GM18858 (cell line): Measurements from ENCODE around the gene SLC6A20.

Experiments
- ATAC-seq: cut with Tn5 transposase; IDR thresholded peaks from one replicate; pipeline ENCODE4 v1.9.1; 2021; ENCODE audit not compliant: unreplicated experiment

Gene SLC6A20

GRCh38 chr3:45730409-45731154 is 65.8 kb downstream of the SLC6A20 start:
- no peak for ATAC-seq

DNA sequence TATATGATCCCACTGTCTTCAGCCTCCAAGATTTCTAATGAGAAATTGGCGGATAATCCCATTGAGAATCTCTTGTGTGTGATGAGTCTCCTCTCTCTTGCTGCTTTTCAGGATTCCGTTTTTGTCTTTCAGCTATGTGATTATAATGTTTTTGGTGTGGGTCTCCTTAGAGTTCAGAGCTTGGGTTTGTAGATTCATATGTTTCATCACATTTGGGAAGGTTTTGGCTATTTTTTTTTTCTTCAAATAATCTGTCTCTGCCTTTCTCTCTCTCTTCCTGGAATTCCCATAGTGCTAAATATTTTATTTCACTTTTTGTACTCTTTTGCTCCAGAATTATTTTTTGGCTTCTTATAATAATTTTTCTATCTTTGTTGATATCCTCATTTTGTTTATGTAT is 66.7 kb downstream of the SLC6A20 start:
- no peak for ATAC-seq

GRCh38 chr3:45724911-45725310 is 71.4 kb downstream of the SLC6A20 start:
- no peak for ATAC-seq

DNA sequence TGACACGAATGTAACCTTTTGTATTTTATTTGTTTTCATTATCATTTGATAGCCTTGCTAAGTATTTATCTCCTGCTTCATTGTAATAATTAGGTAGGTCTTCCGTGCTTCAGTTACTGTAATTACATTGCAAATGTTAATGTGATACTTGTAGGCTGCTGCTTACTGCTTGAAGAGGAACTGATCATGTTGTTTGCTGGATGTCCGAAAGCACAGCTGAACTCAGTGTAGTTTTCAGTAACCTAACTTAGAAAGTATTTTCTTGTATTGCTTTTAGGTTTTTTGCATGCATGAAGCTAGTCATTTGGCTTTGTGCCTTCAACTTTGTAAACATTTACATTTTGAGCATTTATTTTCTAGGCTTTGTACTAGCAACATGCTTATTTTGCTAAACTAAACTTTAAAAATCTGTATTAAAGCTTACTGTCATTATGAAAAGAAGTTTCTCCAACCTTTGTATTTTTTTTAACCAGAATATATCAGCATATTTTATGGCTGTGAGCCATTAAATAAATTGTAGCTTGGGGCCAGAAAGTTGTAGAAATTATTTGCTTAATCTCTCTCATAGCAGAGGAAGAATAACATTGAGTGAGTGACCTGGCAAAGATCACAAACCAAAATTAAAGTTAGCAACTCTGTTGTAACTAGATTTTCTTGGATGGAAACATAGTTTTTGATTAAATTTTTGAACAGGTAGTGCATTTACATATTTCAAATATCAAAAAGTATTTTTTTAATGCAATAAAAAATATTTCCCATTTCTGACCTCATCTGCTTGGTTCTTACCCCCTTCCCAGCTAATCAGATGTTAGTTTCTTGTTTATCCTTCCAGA is 76.5 kb downstream of the SLC6A20 start:
- no peak for ATAC-seq

- ATAC-seq: no peak
These were observed 79.5 kb downstream of the SLC6A20 start for GRCh38 chr3:45716790-45717336.

GRCh38 chr3:45715945-45716344 is 80.4 kb downstream of the SLC6A20 start:
- no peak for ATAC-seq

DNA sequence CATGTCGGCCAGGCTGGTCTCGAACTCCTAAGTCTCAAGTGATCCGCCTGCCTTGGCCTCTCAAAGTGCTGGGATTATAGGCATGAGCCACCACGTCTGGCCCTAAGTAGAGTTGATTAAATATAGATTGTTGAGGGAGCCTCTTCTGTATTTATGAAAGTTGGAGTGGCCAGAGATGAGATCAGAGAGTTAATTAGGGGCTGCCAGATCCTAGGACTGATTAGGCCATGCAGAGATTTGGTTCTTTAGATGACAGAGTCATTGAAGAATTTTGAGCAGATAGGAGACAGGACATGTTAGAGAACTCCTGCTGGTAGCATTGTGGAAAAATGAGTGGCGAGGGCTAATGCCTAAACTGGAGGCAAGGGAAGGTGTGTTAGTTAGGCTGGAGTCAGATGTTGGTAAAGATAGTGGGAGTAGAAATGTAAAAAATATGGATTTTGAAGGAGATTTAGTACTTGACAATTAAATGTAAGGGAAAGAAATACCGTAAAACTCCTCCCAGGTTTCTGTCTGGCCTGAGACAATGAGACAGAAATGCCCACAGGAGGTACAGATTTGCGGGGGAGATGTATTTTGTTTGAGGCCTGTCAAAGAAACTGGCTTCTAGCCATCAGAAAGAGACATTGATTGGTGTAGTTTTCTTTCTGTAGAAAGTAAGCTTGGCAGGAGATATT is 83.8 kb downstream of the SLC6A20 start:
- no peak for ATAC-seq

DNA sequence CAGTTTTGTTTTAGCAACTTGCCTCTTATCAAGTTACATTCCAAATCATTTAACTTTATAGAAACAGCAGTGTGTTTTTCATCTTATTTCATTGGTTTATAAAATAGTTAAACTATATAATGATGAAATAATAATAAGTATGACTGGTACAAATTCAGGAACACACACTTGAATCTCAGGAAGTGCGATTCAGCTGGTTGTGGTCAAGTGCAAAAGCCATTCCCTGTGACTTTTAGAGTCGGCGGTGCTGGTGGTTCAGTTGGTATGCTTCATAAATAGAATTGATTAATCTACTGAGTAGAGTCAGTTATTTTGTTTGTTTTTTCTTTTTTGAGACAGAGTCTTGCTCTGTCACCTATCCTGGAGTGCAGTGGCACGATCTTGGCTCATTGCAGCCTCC is 84.4 kb downstream of the SLC6A20 start:
- ATAC-seq: no peak

- no peak for ATAC-seq
These were observed 90.2 kb downstream of the SLC6A20 start for GRCh38 chr3:45705839-45706808.
